Tibial artery (tissue), 4 donors: ENCODE data around the gene CHERP.
"Not testable (repeated sequence)": the region's sequence is repeated elsewhere in the genome, so short reads cannot be mapped to it uniquely, and the experiment has no call there.

ENCODE experiments used
- DNase-seq, 2 donors: peaks; one replicate each; pipeline ENCODE4 v3.0.0-alpha.2; 2019
- H3K27ac ChIP-seq, 2 donors: fragments of 200-600 bp; sonication (generic) in 1 of 2; 1 replicate in 1 of 2; 2 replicates in 1 of 2; pipeline ENCODE4 v1.5.1; 2018 to 2019; ENCODE audit warnings: mild to moderate bottlenecking in 1 of 2
- H3K27me3 ChIP-seq, 2 donors: fragments of 200-600 bp; sonication (generic) in 1 of 2; one replicate each; pipeline versions ENCODE4 v1.5.1 to v1.6.0; 2016 to 2019
- H3K36me3 ChIP-seq, 3 donors: fragments of 200-600 bp; sonication (generic) in 2 of 3; one replicate each; pipeline ENCODE4 v1.5.1; 2016 to 2019; ENCODE audit warnings: mild to moderate bottlenecking in 2 of 3
- H3K4me1 ChIP-seq, 4 donors: fragments of 200-600 bp; sonication (generic) in 2 of 4; 1 replicate in 3 of 4; 2 replicates in 1 of 4; pipeline ENCODE4 v1.5.1; 2016 to 2019
- H3K4me3 ChIP-seq, 2 donors: fragments of 200-600 bp; sonication (generic) in 1 of 2; 1 replicate in 1 of 2; 2 replicates in 1 of 2; pipeline ENCODE4 v1.5.1; 2018 to 2019; ENCODE audit warnings: mild to moderate bottlenecking in 2 of 2
- H3K9me3 ChIP-seq, 3 donors: fragments of 200-600 bp; sonication (generic) in 1 of 3; one replicate each; pipeline ENCODE4 v1.5.1; 2016 to 2019
- CTCF ChIP-seq, 2 experiments: fragments of 200-600 bp in 1 of 2; fragments of 450-650 bp in 1 of 2; IDR thresholded peaks; one replicate each; pipeline ENCODE4 v1.5.1; 2017 to 2019; ENCODE audit warnings: antibody characterized with exemption in 2 of 2, mild to moderate bottlenecking in 1 of 2, moderate library complexity in 1 of 2
- intact Hi-C: fragments of 100-400 bp; cut with DNase I; formaldehyde crosslinking; loops from one replicate; pipeline ENCODE4 v1.15.0; 2023; ENCODE audit warnings: low total_unique reads

Gene CHERP

DNA sequence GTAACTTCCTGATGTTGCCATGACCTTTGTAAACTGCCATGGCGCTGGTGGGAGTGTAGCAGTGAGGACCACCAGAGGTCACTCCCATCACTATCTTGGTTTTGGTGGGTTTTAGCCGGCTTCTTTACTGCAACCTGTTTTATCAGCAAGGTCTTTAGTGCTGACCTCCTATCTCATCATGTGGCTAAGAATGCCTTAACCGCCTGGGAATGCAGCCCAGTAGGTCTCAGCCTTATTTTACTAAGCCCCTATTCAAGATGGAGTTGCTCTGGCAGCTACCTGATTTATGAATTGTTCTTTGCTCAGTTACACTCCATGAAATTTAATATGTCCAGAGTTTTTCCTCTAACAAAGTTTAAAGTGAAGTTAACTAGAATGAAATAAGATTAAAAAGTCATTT lies 65.8 kb downstream of the CHERP start:
- intact Hi-C loops, result no loop called here
- no peak for TF ChIP-seq CTCF (IDR thresholded peaks at IDR 0.05)

DNA sequence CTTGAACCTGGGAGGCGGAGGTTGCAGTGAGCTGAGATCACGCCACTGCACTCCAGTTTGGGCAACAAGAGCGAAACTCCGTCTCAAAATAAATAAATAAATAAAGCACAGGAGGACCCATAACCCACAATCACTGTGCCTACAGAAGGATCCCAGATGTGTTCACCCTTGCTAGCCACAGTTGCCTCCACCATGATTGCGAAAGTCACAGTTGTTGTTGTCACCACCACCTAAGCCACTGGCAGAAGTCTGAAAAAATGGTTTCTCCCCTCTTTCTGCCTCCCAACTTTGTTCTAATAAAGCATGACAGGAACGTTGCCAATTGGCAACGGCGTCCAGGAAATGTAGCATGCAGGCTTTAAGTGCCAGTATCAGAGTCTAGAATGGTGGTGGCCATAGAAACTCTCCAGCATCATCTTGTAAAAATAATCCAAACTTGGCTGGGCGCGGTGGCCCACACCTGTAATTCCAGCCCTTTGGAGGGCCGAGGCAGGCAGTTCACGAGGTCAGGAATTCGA lies 68.3 kb downstream of the CHERP start:
- H3K36me3 ChIP-seq, result no peaks in the 10 kb centered on the region
- no peaks in the 10 kb centered on the region for H3K27me3 ChIP-seq
- no peak overlapping the region for H3K27ac ChIP-seq
- H3K4me3 ChIP-seq, result no peak overlapping the region
- no peaks in the 10 kb centered on the region for H3K9me3 ChIP-seq
- no peak for TF ChIP-seq CTCF (IDR thresholded peaks at IDR 0.05)
- intact Hi-C loops, result no loop called here
- peaks cover 0 to 25% (median 18%) of the 10 kb centered on the region in 4 donors for H3K4me1 ChIP-seq
- DNase-seq, result no peak

More for the DNA sequence above, 65.8 kb downstream of the CHERP start:
- Histone ChIP-seq H3K27me3 (no peaks in the 10 kb centered on the region), H3K27ac (no peak overlapping the region), H3K4me1 (peaks cover 0 to 7% (median under 1%) of the 10 kb centered on the region in 4 donors), H3K4me3 (no peak overlapping the region), H3K36me3 (no peaks in the 10 kb centered on the region), H3K9me3 (no peaks in the 10 kb centered on the region)
- DNase-seq, result no peak

DNA sequence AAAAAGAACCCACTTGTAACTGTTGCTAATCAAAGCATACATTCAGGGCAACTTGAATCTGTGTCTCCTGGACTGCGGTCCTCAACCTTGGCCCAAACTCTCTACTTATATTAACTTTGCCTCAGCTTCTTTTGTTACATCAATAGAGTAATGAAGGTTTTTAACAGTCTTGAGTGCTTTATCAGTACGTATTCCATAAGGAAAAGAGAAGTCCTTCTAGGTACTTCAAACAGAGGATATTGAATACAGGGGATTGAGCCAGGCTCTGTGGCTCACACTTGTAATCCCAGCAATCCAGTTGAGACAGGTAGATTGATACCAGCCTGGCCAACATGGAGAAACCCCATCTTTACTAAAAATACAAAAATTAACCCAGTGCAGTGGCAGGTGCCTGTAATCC lies 69.2 kb downstream of the CHERP start:
- no peak overlapping the region for H3K4me3 ChIP-seq
- peak overlapping the region in 1 of 2 donors; percentile 91 for H3K27ac ChIP-seq
- H3K9me3 ChIP-seq, result no peaks in the 10 kb centered on the region
- peaks cover 0 to 27% (median 18%) of the 10 kb centered on the region in 4 donors for H3K4me1 ChIP-seq
- DNase-seq, result no peak
- no peaks in the 10 kb centered on the region for H3K36me3 ChIP-seq
- no peak for TF ChIP-seq CTCF (IDR thresholded peaks at IDR 0.05)
- H3K27me3 ChIP-seq, result no peaks in the 10 kb centered on the region
- intact Hi-C loops, result no loop called here

DNA sequence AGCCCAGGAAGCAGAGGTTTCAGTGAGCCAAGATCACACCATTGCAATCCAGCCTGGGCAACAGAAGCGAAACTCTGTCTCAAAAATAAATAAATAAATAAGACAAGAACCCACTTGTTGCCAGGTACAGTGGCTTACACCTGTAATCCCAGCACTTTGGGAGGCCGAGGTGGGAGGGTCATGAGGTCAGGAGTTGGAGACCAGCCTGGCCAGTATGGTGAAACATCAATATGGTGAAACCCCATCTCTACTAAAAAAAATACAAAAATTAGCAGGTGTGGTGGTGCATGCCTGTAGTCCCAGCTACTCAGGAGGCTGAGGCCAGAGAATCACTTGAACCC lies 69.7 kb downstream of the CHERP start:
- H3K27me3 ChIP-seq, DNase-seq, H3K9me3 ChIP-seq, intact Hi-C loops, H3K36me3 ChIP-seq: not testable (repeated sequence)
- peak overlapping the region; percentile 76 to 86 for H3K4me3 ChIP-seq
- H3K27ac ChIP-seq, result peak overlapping the region; percentile 83 to 91
- peaks cover 0 to 29% (median 19%) of the 10 kb centered on the region in 4 donors for H3K4me1 ChIP-seq

GRCh38 chr19:16470911-16471811 lies 71.1 kb downstream of the CHERP start:
- intact Hi-C loops, result loop anchor here (2.0 kb wide), 1 partner anchor 26 kb away; the partner anchor contains the start of genes C19orf44 and CALR3
- no peak for TF ChIP-seq CTCF (IDR thresholded peaks at IDR 0.05)
- H3K4me1 ChIP-seq, result peaks cover 0 to 29% (median 19%) of the 10 kb centered on the region in 4 donors
- H3K27ac ChIP-seq, result peak overlapping the region; percentile 69 to 83
- no peaks in the 10 kb centered on the region for H3K9me3 ChIP-seq
- peak overlapping the region; percentile 76 to 86 for H3K4me3 ChIP-seq
- H3K27me3 ChIP-seq, result no peaks in the 10 kb centered on the region
- H3K36me3 ChIP-seq, result no peaks in the 10 kb centered on the region
- peak in 1 of 2 donors; percentile 36 for DNase-seq

- Histone ChIP-seq H3K4me3 (peak overlapping the region; percentile 76 to 86), H3K36me3 (no peaks in the 10 kb centered on the region), H3K27me3 (no peaks in the 10 kb centered on the region), H3K9me3 (no peaks in the 10 kb centered on the region), H3K27ac (no peak overlapping the region), H3K4me1 (peaks cover 0 to 29% (median 19%) of the 10 kb centered on the region in 4 donors)
- no peak for TF ChIP-seq CTCF (IDR thresholded peaks at IDR 0.05)
- intact Hi-C loops, result loop anchor here (2.0 kb wide), 1 partner anchor 26 kb away; the partner anchor contains the start of genes C19orf44 and CALR3
- DNase-seq, result no peak
Observed at GRCh38 chr19:16470541-16470910, 71.7 kb downstream of the CHERP start.
